Endodermal cell (in vitro differentiated cells): ENCODE data around the gene MSGN1. TPM values are rescaled to one million over a fixed set of nuclear protein-coding genes. Genes with fewer than 3 reads are reported as not detected.

Experiments used
- DNase-seq: peaks from one replicate; pipeline ENCODE4 v3.0.0-alpha.2; 2017
- H3K27ac ChIP-seq: 2 replicates; pipeline ENCODE4 v1.5.1; 2013; ENCODE audit warnings: mild to moderate bottlenecking, low read depth, low read length, moderate library complexity
- H3K27me3 ChIP-seq: 2 replicates; pipeline ENCODE4 v1.6.1; 2013; ENCODE audit warnings: mild to moderate bottlenecking, low read length, moderate library complexity; ENCODE audit not compliant: insufficient read depth, control insufficient read depth, poor library complexity, severe bottlenecking
- H3K36me3 ChIP-seq: 2 replicates; pipeline ENCODE4 v1.7.0; 2013; ENCODE audit warnings: mild to moderate bottlenecking, low read length, moderate library complexity; ENCODE audit not compliant: control insufficient read depth, insufficient read depth
- H3K4me1 ChIP-seq: one replicate; pipeline ENCODE4 v1.7.0; 2013; ENCODE audit warnings: low read length; ENCODE audit not compliant: control insufficient read depth, insufficient read depth
- H3K4me3 ChIP-seq: 2 replicates; pipeline ENCODE4 v1.5.1; 2013; ENCODE audit warnings: mild to moderate bottlenecking, low read length, moderate library complexity
- H3K9ac ChIP-seq: 2 replicates; pipeline ENCODE4 v1.6.1; 2013; ENCODE audit warnings: mild to moderate bottlenecking, low read length, moderate library complexity; ENCODE audit not compliant: poor library complexity, severe bottlenecking; ENCODE audit errors: extremely low read depth
- H3K9me3 ChIP-seq: 2 replicates; pipeline ENCODE4 v1.6.1; 2013; ENCODE audit warnings: mild to moderate bottlenecking, low read length, moderate library complexity; ENCODE audit not compliant: control insufficient read depth
- H3K27ac Mint-ChIP-seq: 2 replicates; pipeline ENCODE4 v1.8.0; 2020; ENCODE audit warnings: mixed read lengths
- H3K27me3 Mint-ChIP-seq: 2 replicates; pipeline ENCODE4 v1.8.0; 2021; ENCODE audit warnings: mild to moderate bottlenecking, mixed read lengths; ENCODE audit not compliant: insufficient read depth
- H3K36me3 Mint-ChIP-seq: 2 replicates; pipeline ENCODE4 v1.8.0; 2020; ENCODE audit warnings: low read depth, mixed read lengths
- H3K4me1 Mint-ChIP-seq: 2 replicates; pipeline ENCODE4 v1.8.0; 2020; ENCODE audit warnings: mixed read lengths
- H3K4me3 Mint-ChIP-seq: 2 replicates; pipeline ENCODE4 v1.8.0; 2020; ENCODE audit warnings: mild to moderate bottlenecking, moderate library complexity, mixed read lengths
- H3K9me3 Mint-ChIP-seq: 2 replicates; pipeline ENCODE4 v1.8.0; 2020; ENCODE audit warnings: mild to moderate bottlenecking, mixed read lengths
- CTCF ChIP-seq: fragments of 200-600 bp; sonication (generic); conservative IDR thresholded peaks from 2 replicates; pipeline ENCODE4 v1.5.0; 2021; ENCODE audit warnings: antibody characterized with exemption, mild to moderate bottlenecking
- WGBS, 2 experiments: methylation state at CpG; one replicate each; pipeline versions ENCODE4 v1.1.5 to v1.1.7; 2013; ENCODE audit warnings: missing lambda C conversion rate in 2 of 2, mixed read lengths in 1 of 2; ENCODE audit not compliant: insufficient coverage in 1 of 2, insufficient read length in 1 of 2; 5-methylcytosine and 5-hydroxymethylcytosine counted together
- total RNA-seq, 2 donors: library from RNA; stranded (reverse); fragmentation: NEBNext Ultra II Directional in 1 of 2; extraction: Animal tissue kit (Norgen Biotek cat#: 25700) in 1 of 2; gene quantifications; 2 replicates in 1 of 2; 3 replicates in 1 of 2; pipeline ENCODE4 v1.2.1, GENCODE V29; 2021

The MSGN1 gene
- total RNA-seq, 2 donors from 2014 or later: not detected

DNA sequence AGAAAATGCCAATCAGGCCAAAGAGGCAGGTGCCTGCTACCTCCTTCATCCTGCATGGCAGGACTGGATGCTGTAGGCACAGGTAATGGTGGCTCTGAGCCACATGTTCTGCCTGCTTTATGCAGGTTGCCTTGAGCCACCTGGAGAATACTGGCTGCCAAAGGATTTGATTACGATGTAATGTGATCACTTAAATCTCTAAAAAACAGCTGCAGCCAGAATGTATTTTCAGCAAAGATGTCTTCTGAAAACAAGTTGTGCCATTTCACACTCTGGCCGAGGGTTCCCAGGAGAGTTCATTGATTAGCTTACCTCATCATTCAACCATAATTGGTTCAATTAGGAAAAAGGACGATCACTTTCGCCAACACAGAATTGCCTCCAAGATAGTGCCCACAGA, 17.9 kb upstream of the MSGN1 start:
- Mint-ChIP-seq H3K36me3 (no peaks in the 10 kb centered on the region), H3K4me3 (no peak overlapping the region), H3K9me3 (no peaks in the 10 kb centered on the region), H3K27ac (no peak overlapping the region), H3K4me1 (peaks cover 11% of the 10 kb centered on the region), H3K27me3 (peaks cover 37% of the 10 kb centered on the region)
- TF ChIP-seq CTCF: no peak
- H3K4me3 ChIP-seq: no peak overlapping the region
- H3K9me3 ChIP-seq: no peaks in the 10 kb centered on the region
- no peak overlapping the region for H3K27ac ChIP-seq
- 95 to 96% methylated on average over 4 of the region's 4 CpGs for WGBS, 2 experiments
- no peaks in the 10 kb centered on the region for H3K36me3 ChIP-seq
- peaks cover 14% of the 10 kb centered on the region for H3K27me3 ChIP-seq
- H3K4me1 ChIP-seq: no peaks in the 10 kb centered on the region
- DNase-seq: no peak
- no peak overlapping the region for H3K9ac ChIP-seq

DNA sequence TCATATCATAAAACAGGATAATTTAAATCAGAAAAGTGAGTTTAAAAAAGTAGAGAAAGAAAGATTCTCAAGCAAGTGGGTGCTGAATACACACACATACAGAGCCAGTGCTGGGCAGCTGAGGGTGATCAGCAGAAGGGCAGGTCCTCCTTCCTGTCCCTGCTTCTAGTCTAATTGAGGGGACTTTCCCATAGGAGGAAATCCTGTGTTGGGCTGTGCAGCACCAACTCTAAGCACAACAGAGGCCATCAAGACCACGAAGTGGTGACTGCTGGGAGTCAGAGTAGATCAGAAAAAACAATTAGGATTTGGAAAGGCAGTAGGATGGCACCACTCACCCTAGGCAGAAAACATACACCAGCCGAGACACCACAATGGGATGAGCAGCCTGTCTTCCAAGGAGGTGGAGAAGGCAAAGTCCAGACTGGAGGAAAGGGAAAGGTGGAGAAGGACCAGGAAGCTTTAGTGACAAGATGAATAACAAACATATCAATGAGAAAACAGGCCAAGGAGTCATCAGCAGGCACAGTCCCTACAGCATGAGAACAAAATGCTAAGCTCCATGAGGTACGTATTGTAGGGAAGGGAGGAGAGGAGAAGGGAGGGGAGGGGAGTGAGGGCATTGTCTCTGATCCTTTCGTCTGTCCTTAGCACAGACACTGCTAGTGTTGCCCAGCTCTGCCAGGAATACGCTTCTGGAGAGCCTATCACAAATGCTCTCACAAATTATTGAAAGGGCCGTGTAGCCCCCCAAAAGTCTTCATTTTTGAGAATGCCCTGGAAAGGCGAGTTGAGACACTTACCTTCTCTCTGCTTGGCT, 16.7 kb upstream of the MSGN1 start:
- Histone ChIP-seq H3K4me3 (no peak overlapping the region), H3K27ac (peak overlapping the region; percentile 62), H3K27me3 (peaks cover 5% of the 10 kb centered on the region), H3K9ac (no peak overlapping the region), H3K4me1 (no peaks in the 10 kb centered on the region), H3K9me3 (no peaks in the 10 kb centered on the region), H3K36me3 (no peaks in the 10 kb centered on the region)
- H3K4me3 Mint-ChIP-seq: no peak overlapping the region
- H3K9me3 Mint-ChIP-seq: no peaks in the 10 kb centered on the region
- peaks cover 27% of the 10 kb centered on the region for H3K27me3 Mint-ChIP-seq
- H3K36me3 Mint-ChIP-seq: no peaks in the 10 kb centered on the region
- peaks cover under 1% of the 10 kb centered on the region for H3K4me1 Mint-ChIP-seq
- H3K27ac Mint-ChIP-seq: no peak overlapping the region
- no peak for TF ChIP-seq CTCF
- WGBS, 2 experiments: 80 to 87% methylated on average over 4 to 7 of the region's 7 CpGs
- no peak for DNase-seq

DNA sequence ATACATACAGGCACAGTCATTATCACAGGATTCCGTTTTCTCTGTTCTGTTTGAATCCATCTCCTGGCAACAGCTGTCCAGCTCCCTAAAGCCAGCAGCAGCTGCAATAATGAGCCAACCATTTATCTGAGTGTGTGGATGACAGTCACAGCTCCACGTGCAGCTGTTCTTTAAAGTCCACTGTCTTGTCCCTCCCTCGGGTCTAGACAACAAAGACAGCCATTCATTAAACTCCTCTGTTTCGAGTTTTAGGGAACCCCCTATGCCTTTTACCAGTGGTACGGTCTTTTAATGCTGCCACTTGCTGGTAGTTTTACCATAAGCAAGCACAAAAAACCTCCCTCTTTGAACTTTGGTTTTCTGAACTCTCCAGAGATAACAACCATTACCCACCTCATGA, 16.0 kb upstream of the MSGN1 start:
- Mint-ChIP-seq H3K27ac (no peak overlapping the region), H3K27me3 (peaks cover 20% of the 10 kb centered on the region), H3K4me1 (no peaks in the 10 kb centered on the region), H3K36me3 (no peaks in the 10 kb centered on the region), H3K9me3 (no peaks in the 10 kb centered on the region), H3K4me3 (no peak overlapping the region)
- H3K9ac ChIP-seq: no peak overlapping the region
- 80 to 82% methylated on average over 2 to 5 of the region's 5 CpGs for WGBS, 2 experiments
- TF ChIP-seq CTCF: no peak
- H3K4me1 ChIP-seq: no peaks in the 10 kb centered on the region
- no peak for DNase-seq
- peak overlapping the region; percentile 62 for H3K27ac ChIP-seq
- no peaks in the 10 kb centered on the region for H3K9me3 ChIP-seq
- H3K36me3 ChIP-seq: no peaks in the 10 kb centered on the region
- no peaks in the 10 kb centered on the region for H3K27me3 ChIP-seq
- no peak overlapping the region for H3K4me3 ChIP-seq
